Islet precursor cell (in vitro differentiated cells): ENCODE measurements around the gene POLR1E.

Experiments
- DNase-seq: peaks from one replicate; pipeline ENCODE4 v3.0.0-alpha.2; 2018

The POLR1E gene

GRCh38 chr9:37485389-37486255, at the start of gene POLR1E:
Gene POLR1E (plus strand): TSS chr9:37485948. CDS start chr9:37486048, 100 bp downstream.
- DNase-seq, result peak; percentile 98

GRCh38 chr9:37436540-37436939, 49.2 kb upstream of the POLR1E start:
- DNase-seq, result no peak

GRCh38 chr9:37437010-37437409, 48.7 kb upstream of the POLR1E start:
- no peak for DNase-seq

GRCh38 chr9:37437621-37438020, 48.1 kb upstream of the POLR1E start:
- DNase-seq, result no peak

GRCh38 chr9:37438359-37438758, 47.4 kb upstream of the POLR1E start:
- DNase-seq, result no peak

GRCh38 chr9:37441776-37442370, 43.9 kb upstream of the POLR1E start:
- no peak for DNase-seq

- no peak for DNase-seq
Measured at GRCh38 chr9:37442556-37442955, 43.2 kb upstream of the POLR1E start.

- DNase-seq, result no peak
Measured at GRCh38 chr9:37443566-37443965, 42.2 kb upstream of the POLR1E start.

- DNase-seq, result no peak
Measured at GRCh38 chr9:37444890-37445289, 40.9 kb upstream of the POLR1E start.

GRCh38 chr9:37445832-37446231, 39.9 kb upstream of the POLR1E start:
- no peak for DNase-seq

- DNase-seq, result no peak
Measured at GRCh38 chr9:37446401-37446800, 39.3 kb upstream of the POLR1E start.

GRCh38 chr9:37447111-37447510, 38.6 kb upstream of the POLR1E start:
- DNase-seq, result no peak

GRCh38 chr9:37449862-37450632, 35.7 kb upstream of the POLR1E start:
- DNase-seq, result no peak

- DNase-seq, result no peak
Measured at GRCh38 chr9:37451628-37452027, 34.1 kb upstream of the POLR1E start.

GRCh38 chr9:37452611-37453010, 33.1 kb upstream of the POLR1E start:
- no peak for DNase-seq

- no peak for DNase-seq
Measured at GRCh38 chr9:37453827-37454226, 31.9 kb upstream of the POLR1E start.

- DNase-seq, result no peak
Measured at GRCh38 chr9:37454238-37454637, 31.5 kb upstream of the POLR1E start.

GRCh38 chr9:37455884-37456647, 29.7 kb upstream of the POLR1E start:
- no peak for DNase-seq

- DNase-seq, result no peak
Measured at GRCh38 chr9:37456817-37457216, 28.9 kb upstream of the POLR1E start.

- no peak for DNase-seq
Measured at GRCh38 chr9:37464006-37464405, 21.7 kb upstream of the POLR1E start.

GRCh38 chr9:37464426-37465248, 21.1 kb upstream of the POLR1E start:
- no peak for DNase-seq
